HG03103 (cell line): ENCODE data around the gene SPANXD.
"Not testable (repeated sequence)": the region's sequence is repeated elsewhere in the genome, so short reads cannot be mapped to it uniquely, and the experiment has no call there.

Experiments used
- ATAC-seq: cut with Tn5 transposase; IDR thresholded peaks from one replicate; pipeline ENCODE4 v1.9.1; 2021; ENCODE audit warnings: low read depth; ENCODE audit not compliant: unreplicated experiment

Gene SPANXD, protein sequence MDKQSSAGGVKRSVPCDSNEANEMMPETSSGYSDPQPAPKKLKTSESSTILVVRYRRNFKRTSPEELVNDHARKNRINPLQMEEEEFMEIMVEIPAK

GRCh38 chrX:141698639-141699038 is at the start of gene SPANXD:
SPANXD (minus strand) TSS chrX:141698739; CDS start chrX:141698405, 334 bp downstream.
- ATAC-seq = not testable (repeated sequence)

- no peak for ATAC-seq
Measured at GRCh38 chrX:141742666-141743065, 44.1 kb upstream of the SPANXD start.

DNA sequence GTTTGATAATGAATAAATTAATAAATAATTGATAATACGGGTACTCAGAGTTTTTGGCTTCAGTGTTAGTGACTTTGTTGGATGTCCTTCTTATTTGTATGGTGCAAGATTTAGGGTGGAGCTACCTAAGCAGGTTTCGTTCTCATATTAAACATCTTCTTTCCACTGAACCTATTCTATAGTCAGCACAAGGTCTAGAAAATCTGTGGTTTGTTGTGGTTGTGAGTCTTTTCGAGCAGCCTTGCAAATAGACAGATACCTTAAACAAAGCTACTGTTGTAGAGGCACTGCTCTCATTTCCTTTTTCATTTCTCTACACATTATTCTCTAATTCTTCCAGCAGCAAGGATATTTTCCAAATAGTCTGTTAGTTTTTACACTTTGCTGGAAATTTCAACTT is 38.1 kb upstream of the SPANXD start:
- no peak for ATAC-seq

GRCh38 chrX:141733371-141733770 is 34.8 kb upstream of the SPANXD start:
- no peak for ATAC-seq

DNA sequence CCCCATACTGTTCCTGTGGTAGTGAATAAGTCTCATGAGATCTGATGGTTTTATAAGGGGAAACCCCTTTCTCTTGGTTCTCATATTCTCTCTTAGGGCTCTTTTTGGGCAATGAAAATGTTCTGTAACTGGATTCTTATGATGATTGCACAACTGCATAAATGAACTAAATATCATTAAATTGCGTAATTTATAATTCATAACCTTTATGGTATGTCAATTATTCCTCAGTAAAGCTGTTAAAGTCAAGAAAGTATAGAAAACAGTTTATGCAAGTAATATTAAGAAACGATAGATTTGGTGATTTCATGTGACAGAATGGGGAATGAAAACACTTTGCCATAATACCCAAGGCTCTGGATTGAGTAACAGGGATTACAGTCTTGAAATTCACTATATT is 33.5 kb upstream of the SPANXD start:
- ATAC-seq = no peak

DNA sequence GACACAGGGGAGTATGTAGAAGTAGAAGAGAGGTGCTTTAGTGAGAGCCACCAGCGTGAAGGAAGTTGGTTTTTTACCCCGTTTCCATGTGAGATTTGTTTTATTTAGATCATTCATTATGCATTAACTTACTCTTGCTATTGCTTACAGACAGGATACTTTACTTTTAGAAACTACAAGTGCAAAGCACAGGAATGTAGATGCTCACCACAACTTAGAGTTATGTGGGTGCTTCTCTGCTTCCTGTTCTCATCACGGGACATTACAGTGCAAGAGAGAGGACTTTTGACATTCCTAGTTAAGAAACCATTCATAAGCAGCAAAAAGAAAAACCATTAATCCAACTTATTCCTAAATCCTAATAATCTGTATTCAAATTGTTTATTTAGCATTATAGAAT is 25.6 kb upstream of the SPANXD start:
- ATAC-seq = no peak

- ATAC-seq = no peak
Measured at GRCh38 chrX:141714680-141715079, 16.1 kb upstream of the SPANXD start.

- ATAC-seq = no peak
Measured at GRCh38 chrX:141701072-141701471, 2.5 kb upstream of the SPANXD start.

DNA sequence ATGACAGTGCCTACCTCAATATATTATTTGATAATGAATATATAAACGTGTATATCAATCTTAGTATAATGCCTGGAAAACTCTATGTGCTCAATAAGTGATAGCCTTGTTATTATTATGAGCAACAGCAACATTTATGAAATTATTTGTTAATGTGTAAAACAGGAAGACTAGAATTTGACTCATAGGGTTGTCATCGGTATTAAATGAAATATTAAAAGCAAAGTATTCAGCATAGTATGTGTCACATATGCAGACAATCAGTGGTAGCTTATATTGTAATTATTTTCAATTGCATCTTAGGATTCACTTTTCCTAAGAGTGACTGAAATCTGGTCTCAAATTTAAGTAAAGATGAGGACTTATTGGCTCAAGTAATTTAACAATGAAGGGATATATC is 24.6 kb downstream of the SPANXD start:
- no peak for ATAC-seq

- no peak for ATAC-seq
Measured at GRCh38 chrX:141669689-141670088, 28.9 kb downstream of the SPANXD start.

GRCh38 chrX:141668371-141668770 is 30.2 kb downstream of the SPANXD start:
- ATAC-seq = no peak

DNA sequence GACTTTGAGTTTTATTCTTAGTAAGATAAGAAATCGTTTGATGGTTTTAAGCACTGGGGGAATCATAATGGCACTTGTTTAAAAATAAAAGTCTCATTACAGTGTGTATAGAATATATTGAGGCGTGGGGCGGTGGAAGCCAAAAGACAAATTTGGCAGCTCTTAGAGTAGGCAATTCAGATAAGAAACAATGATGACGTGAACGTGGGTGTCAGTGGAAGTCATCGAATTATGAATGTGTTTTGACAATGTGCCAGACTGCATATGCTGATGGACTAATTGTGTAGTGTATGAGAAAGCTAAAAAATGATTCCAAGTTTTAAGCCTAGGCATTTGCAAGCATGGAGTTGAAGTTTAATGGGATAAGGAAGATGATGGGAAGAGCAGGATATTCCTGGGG is 35.8 kb downstream of the SPANXD start:
- ATAC-seq = no peak

GRCh38 chrX:141652286-141652685 is 46.3 kb downstream of the SPANXD start:
- no peak for ATAC-seq
